A549 treated with GW870086 at 1 μM for 4 hours (cell line): ENCODE data around the gene P2RY6. TPM values are rescaled to one million over a fixed set of nuclear protein-coding genes. Genes with fewer than 3 reads are reported as not detected.

Source experiments
- total RNA-seq: library from RNA; stranded (reverse); fragments of 200-300 nt; extraction: Qiagen RNA extraction; gene quantifications from 5 replicates; pipeline ENCODE4 v1.2.3, GENCODE V29; 2022; ENCODE audit warnings: low read depth

Gene P2RY6
- 5.8 to 10.4 TPM (median 8.9 TPM) in 5 replicates for total RNA-seq

GRCh38 chr11:73271936-73272679 is at the start of gene P2RY6:
Gene P2RY6, plus strand, starts transcription at chr11:73272338. Its CDS starts 24,181 bp downstream, at chr11:73296519.

DNA sequence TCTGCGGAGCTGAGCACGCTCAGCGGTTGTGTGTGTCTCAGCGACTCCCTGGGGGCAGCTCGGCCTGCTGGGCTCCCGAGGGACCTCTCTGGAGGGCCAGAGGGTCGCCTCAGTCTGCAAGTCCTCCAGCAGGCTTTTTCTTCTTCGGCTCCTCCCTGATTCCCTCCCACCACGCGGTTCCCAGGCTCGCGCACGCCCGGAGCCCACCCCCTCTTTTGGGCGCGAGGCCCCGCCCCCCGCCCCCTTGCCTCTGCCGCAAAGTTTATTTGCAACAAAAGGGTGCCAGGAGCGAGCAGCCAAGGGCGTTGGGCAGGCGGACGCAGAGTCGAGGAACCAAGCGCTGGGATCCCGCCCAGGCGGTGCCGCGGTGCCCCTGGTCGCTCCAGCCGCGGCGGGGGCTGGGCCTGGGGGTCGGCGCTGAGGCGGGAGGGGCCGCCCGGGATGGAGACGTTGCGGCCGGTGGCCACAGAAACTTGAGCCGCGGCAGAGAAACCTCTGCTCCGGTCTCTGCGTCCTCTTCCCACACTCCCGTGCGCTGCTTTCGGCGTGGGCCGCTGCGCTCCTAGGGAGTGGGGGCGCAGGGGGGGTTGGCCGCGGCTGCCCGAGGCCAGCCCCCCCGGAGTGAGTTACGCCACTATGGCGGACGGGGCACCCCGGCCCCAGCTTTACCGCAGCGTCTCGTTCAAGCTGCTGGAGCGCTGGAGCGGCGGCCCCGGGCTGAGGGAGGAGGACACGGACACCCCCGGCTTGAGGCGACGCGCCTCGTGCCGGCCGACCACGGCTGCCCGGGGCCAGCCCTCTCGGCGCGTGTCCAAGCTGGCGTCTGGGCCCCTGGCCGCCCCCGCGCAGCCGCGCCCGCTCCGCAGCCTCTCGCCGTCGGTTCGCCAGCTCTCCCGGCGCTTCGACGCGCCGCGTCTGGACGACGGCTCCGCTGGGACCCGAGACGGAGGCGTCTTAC is 36.1 kb downstream of the P2RY6 start, which contains the start of gene ARHGEF17:
TSS of gene ARHGEF17 (plus strand) at position 274 of the 958 bp plus-strand sequence. CDS start at position 637, 363 bp downstream.

Other genes with a start within 250 kb of the P2RY6 start
- 7.6 to 12.1 TPM (median 8.9 TPM) in 5 replicates for gene FCHSD2, start 130.0 kb upstream of the P2RY6 start, total RNA-seq
- 12.8 to 15.3 TPM (median 13.1 TPM) in 5 replicates for gene P2RY2, start 54.1 kb upstream of the P2RY6 start, total RNA-seq
- gene ARHGEF17, start 35.9 kb downstream of the P2RY6 start, total RNA-seq: 7.4 to 13.3 TPM (median 12.5 TPM) in 5 replicates
- 6.1 to 8.7 TPM (median 7.3 TPM) in 5 replicates for gene RELT, start 104.1 kb downstream of the P2RY6 start, total RNA-seq